MG63 (cell line): Measurements from ENCODE around the gene GRIK4. TPM values are rescaled to one million over a fixed set of nuclear protein-coding genes. Genes with fewer than 3 reads are reported as not detected.
"Not testable (repeated sequence)": the region's sequence is repeated elsewhere in the genome, so short reads cannot be mapped to it uniquely, and the experiment has no call there.

Source experiments
- DNase-seq: peaks from one replicate; pipeline ENCODE4 v3.0.0-alpha.2; 2020
- H3K27me3 ChIP-seq: fragments of 250-450 bp; sonication (Bioruptor Pico); 2 replicates; pipeline ENCODE4 v1.5.1; 2020; ENCODE audit warnings: mild to moderate bottlenecking, moderate library complexity
- H3K36me3 ChIP-seq: fragments of 250-450 bp; sonication (Bioruptor Pico); 2 replicates; pipeline ENCODE4 v1.5.1; 2020; ENCODE audit warnings: mild to moderate bottlenecking, moderate library complexity
- H3K4me3 ChIP-seq: fragments of 250-450 bp; sonication (Bioruptor Pico); 2 replicates; pipeline ENCODE4 v1.5.1; 2020; ENCODE audit warnings: mild to moderate bottlenecking, moderate library complexity
- H3K9me3 ChIP-seq: fragments of 250-450 bp; sonication (Bioruptor Pico); 2 replicates; pipeline ENCODE4 v1.5.1; 2020; ENCODE audit warnings: mild to moderate bottlenecking, moderate library complexity
- total RNA-seq: library from RNA; depleted of rRNA; stranded (reverse); fragments of >200 nt; shearing (Covaris generic); gene quantifications from 2 replicates; pipeline ENCODE4 v1.2.3, GENCODE V29; 2014; ENCODE audit warnings: low replicate concordance

Gene GRIK4
- total RNA-seq, 1 experiment from 2014 or later, result not detected

DNA sequence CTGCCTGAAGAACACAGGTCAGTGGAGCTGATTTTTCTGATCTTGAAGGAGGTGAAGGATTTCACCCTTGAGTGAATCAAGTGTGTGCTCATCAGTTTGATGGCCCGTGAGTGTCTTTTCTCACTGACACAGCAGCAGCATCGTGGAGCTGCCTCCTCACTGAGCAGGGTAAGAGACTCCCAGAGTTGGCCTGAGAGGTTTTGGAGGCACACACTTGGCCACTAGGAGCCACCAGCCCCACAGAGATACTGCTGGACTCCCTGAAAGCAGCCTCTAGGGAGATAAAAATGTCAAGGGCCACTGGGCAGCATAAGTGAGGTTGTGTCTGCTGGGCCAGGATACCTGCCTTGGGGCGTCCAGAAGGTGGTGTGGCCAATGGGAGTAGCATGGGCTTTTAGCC is 245.4 kb downstream of the GRIK4 start:
- Histone ChIP-seq H3K4me3 (no peak overlapping the region), H3K27me3 (no peaks in the 10 kb centered on the region), H3K9me3 (no peaks in the 10 kb centered on the region), H3K36me3 (no peaks in the 10 kb centered on the region)
- DNase-seq, result no peak

DNA sequence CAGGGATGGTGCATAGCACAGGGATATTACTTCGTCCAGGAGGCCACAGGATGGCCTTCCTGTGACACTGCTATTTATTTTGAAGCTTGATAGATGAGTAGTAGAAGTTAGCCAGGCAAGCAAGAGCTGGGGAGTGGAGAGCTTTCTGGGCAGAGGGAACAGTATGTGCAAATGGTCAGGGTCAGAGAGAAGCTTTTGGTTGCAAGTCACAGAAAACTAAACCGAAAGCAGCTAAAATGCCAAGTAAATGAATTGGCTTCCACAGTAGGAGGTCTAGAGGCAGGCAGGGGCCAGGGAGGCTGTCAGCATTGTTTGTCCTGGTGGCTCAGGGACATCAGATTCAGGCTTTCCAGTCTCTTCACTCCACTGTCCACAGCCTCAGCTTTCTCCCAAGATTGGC is 247.5 kb downstream of the GRIK4 start:
- H3K36me3 ChIP-seq, result no peaks in the 10 kb centered on the region
- H3K27me3 ChIP-seq, result no peaks in the 10 kb centered on the region
- no peak overlapping the region for H3K4me3 ChIP-seq
- DNase-seq, result no peak
- no peaks in the 10 kb centered on the region for H3K9me3 ChIP-seq

DNA sequence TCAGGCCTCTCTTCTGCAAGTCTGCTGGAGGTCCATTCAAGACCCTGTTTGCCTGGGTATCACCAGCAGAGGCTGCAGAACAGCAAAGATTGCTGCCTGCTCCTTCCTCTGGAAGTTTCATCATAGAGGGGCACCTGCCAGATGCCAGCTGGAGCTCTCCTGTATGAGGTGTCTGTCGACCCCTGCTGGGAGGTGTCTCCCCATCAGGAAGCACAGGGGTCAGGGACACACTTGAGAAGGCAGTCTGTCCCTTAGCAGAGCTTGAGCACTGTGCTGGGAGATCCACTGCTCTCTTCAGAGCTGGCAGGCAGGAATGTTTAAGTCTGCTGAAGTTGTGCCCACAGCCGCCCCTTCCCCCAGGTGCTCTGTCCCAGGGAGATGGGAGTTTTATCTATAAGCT is 254.2 kb downstream of the GRIK4 start:
- not testable (repeated sequence) for H3K36me3 ChIP-seq, H3K4me3 ChIP-seq, H3K9me3 ChIP-seq, H3K27me3 ChIP-seq, DNase-seq

DNA sequence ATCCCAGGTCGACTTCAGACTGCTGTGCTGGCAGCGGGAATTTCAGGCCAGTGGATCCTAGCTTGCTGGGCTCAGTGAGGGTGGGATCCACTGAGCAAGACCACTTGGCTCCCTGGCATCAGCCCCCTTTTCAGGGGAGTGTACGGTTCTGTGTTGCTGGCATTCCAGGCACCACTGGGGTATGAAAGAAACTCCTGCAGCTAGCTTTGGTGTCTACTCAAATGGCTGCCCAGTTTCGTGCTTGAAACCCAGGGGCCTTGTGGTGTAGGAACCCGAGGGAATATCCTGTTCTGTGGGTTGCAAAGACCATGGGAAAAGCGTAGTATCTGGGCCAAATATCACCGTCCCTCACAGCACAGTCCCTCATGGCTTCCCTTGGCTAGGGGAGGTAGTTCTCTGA is 254.8 kb downstream of the GRIK4 start:
- H3K9me3 ChIP-seq, result peaks cover 5% of the 10 kb centered on the region; the same call in 1 of the 2 replicates
- H3K4me3 ChIP-seq, result no peak overlapping the region
- H3K27me3 ChIP-seq, result no peaks in the 10 kb centered on the region
- no peak for DNase-seq
- H3K36me3 ChIP-seq, result no peaks in the 10 kb centered on the region

DNA sequence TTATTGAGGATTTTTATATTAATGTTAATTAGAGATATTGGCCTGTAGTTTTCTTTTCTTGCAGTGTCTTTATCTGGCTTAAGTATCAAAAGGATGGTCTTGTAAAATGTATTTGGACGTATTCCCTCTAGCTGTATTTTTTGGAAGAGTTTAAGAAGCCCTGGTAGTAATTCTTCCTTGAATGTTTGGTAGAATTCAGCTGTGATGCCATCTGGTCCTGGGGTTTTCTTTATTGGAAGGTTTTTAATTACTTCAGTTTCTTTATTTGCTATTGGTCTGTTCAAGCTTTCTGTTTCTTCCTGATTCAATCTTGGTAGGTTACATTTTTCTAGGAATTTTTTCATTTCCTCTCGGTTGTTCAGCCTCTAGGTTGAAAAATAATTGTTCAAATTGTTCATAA is 257.4 kb downstream of the GRIK4 start:
- Histone ChIP-seq H3K36me3 (no peaks in the 10 kb centered on the region), H3K4me3 (no peak overlapping the region), H3K9me3 (peaks cover 5% of the 10 kb centered on the region; the same call in 1 of the 2 replicates), H3K27me3 (no peaks in the 10 kb centered on the region)
- no peak for DNase-seq

DNA sequence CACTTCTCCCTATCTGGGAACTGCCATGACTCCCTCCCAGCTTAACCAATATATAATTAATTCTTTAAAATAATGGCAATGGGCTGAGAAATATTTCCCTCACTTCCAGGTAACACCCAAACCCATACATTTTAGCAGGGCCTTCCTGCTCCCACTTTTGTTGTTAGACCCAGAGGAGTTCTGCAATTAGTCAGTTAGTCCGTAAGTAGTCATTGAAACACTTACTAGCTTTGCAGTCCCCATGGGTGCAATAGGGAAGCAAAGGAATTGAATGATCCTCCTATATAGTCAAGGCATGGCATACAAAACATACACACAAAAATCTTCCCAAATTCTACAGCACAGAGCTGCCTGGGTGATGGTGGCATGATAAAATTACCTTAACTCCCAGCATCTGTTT is 258.4 kb downstream of the GRIK4 start:
- Histone ChIP-seq H3K36me3 (no peaks in the 10 kb centered on the region), H3K9me3 (peaks cover 5% of the 10 kb centered on the region; the same call in 1 of the 2 replicates), H3K27me3 (no peaks in the 10 kb centered on the region), H3K4me3 (no peak overlapping the region)
- DNase-seq, result no peak

DNA sequence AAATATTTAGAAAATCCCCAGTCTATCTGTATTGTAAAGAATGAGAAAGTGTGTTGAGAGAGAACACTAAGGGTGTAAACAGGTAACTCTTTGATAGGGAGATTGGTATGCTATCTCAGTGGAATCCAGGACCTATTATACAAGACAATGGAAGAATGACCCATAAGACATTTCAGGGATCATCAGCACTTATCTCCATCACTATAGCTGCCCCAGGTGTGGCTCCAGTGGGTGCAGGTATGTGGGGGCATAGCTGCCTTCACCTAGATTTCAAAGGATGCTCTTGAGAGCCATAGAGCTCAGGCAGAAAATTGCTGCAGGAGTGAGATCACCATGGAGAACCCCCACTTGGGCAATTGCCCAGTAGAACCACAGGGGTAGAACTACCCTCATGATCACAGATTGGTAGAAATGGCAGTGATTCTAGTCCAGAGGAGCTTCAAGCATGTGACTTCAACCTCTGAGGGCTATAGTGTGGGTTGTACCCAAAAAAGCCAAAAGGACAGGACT is 260.1 kb downstream of the GRIK4 start:
- Histone ChIP-seq H3K27me3 (no peaks in the 10 kb centered on the region), H3K9me3 (peaks cover 5% of the 10 kb centered on the region; the same call in 1 of the 2 replicates), H3K4me3 (no peak overlapping the region), H3K36me3 (no peaks in the 10 kb centered on the region)
- DNase-seq, result no peak

DNA sequence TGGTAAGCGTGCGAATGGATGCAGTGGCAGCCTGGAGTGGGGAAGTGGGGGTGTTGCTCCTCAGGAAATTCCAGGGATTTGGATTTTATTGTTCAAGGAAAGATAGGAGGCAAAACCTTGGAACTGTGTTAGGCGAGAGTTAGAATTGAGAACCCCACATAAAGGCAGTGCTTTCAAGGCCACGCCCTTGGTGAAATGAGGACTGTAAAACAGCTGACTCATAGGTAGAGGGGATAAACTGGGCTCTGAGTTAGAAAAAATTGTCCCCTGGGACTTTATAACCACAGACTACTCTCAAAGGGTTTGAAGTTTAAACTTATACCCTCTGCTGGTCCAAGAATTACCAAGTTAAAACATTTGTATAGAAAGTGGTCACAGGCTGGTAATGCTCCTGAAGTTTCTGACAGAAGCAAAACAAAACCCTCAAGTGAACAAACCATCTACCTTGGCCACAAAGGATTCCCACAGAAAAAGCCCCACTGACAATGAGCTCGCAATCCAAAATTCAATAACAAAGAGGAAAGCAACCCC is 262.0 kb downstream of the GRIK4 start:
- DNase-seq, result no peak

DNA sequence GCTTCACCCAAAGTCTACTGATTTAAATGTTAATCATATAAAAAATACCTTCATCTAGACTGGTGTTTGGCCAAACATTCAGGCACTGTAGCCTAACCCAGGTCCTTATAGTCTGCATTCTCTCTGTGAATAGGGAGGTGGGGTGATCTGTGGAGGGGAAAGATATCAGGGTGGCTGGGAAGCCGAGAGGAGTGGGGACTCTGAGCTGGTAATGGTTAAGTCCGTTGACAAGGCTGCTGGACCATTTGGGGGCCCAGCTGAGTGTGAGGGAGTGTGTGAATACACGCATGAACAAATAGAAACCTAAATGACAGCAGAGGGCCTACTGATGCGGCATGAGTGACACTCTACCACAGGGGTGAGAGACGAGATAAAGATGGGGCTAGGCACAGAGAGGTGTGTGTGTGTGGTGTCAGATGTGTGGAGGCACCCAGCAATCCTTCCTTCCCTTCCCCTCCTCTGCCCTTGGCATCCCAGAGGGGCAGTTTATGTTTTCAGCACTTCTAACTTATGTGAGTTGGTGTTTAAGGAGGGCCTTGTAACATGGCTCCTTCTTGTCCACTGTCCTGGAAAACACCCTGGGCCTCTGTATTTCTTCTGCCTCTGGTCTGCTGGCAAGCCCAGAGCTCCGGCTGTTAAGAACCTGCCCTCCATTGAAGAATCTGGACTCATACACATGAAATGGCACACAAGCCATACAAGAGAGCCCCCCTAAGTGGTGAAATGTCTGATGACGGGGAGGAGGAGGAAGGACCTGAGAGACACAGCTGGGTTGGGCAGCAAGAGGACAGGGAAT is 263.2 kb downstream of the GRIK4 start:
- Histone ChIP-seq H3K4me3 (no peak overlapping the region), H3K27me3 (no peaks in the 10 kb centered on the region), H3K36me3 (no peaks in the 10 kb centered on the region), H3K9me3 (no peaks in the 10 kb centered on the region)
- no peak for DNase-seq

More for the DNA sequence above, 262.0 kb downstream of the GRIK4 start:
- no peaks in the 10 kb centered on the region for H3K27me3 ChIP-seq
- no peak overlapping the region for H3K4me3 ChIP-seq
- H3K9me3 ChIP-seq, result no peaks in the 10 kb centered on the region
- H3K36me3 ChIP-seq, result no peaks in the 10 kb centered on the region

DNA sequence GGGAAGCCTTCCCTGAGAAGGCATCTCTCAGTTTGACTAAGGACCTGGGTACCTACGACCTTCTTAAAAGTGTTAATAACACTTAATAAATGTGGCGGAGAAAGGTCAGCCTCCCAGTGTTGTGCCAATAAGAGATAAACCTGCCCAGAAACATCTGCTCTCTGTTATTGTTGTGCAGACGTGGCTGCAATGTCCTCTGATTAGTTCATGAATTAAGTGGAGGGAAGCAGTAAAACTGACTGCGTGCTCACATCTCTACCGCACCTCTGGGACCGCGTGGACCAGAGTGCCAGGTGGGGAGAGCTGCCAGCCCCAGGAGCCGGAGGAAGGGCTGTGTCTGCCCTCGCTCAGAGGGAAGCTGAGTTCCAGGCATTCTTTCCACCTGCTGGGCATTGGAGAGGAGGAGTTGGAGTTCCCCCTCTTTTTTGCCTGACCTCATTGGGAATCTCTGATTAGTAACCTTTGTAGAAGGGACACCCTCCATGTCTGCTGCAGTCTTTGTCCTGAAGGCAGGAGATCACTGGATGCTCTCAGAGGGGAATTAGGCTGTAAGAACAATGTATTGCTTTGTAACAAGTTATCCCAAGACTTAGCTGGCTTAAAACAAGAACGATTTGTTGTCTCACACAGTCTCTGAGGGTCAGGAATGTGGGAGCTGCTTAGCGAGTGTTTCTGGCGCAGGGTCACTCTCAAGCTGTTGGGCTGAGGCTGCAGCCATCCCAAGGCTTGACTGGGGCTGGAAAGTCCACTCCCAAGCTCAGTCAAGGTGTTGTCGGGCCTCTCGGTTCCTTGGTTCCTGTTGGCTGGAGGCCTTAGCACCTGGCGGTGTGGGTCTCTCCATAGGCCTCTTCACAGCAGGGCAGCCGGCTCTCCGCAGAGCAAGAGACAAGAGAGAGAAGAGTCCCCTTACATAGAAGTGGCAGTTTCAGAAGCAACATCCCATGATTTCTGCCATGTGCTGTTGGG is 264.7 kb downstream of the GRIK4 start:
- H3K4me3 ChIP-seq, result no peak overlapping the region
- H3K36me3 ChIP-seq, result no peaks in the 10 kb centered on the region
- no peaks in the 10 kb centered on the region for H3K27me3 ChIP-seq
- DNase-seq, result no peak
- no peaks in the 10 kb centered on the region for H3K9me3 ChIP-seq

DNA sequence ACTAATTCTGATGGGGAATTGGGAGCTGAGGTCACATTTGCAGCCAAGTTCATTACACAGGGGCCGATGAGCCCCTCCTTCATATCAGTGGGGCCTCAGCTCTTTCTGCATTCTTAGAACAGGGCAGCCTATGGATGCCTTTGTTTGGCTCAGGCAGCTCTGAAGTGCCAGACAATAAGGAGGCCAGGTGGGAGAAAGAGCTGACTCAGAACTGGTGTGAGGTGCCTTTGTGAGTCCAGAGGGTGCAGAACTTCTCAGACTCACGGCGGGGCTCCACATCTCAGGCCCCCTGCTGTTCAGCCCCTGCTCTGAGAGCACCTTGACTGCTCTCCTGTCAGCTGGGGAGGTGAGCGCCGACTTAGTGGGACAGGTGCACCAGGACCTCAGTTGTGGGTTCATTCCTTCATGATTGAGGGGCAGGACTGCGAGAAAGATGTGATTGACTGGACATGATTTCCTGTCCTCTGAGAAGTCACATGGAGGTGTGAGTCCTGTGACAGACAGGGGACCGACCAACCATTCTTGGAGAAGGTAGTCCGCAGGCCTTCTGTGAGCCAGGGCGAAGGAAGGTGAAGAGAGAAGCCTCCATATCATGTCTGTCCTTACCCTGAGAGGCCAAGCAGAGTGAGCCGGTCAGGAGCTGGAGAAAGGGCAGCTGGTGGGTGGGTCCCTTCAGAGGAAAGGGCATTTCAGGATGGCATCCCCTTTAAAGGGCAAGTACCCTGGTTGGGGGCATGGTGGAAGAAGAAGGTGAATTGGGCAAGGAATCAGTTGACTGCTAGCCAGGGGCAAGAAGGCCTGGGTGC is 267.3 kb downstream of the GRIK4 start:
- H3K36me3 ChIP-seq, result no peaks in the 10 kb centered on the region
- no peaks in the 10 kb centered on the region; the same call in 1 of the 2 replicates for H3K27me3 ChIP-seq
- H3K9me3 ChIP-seq, result no peaks in the 10 kb centered on the region
- no peak overlapping the region for H3K4me3 ChIP-seq
- no peak for DNase-seq

DNA sequence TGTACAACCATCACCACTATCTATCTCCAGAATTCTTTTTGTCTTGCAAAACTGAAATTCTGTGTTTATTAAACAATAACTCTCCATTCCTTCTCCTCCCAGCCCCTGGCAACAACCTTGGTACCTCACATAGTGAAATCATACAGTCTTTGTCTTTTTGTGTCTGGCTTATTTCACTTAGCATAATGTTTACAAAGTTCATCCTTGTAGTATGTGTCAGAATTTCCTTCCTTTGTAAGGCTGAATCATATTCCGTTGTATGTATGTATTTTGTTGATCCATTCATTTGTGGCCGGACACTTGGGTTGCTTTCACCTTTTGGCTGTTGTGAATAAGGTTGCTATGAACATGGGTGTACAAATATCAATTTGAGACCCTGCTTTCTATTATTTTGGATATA is 268.7 kb downstream of the GRIK4 start:
- no peaks in the 10 kb centered on the region for H3K36me3 ChIP-seq
- no peaks in the 10 kb centered on the region for H3K9me3 ChIP-seq
- DNase-seq, result peak; percentile 33
- H3K27me3 ChIP-seq, result no peaks in the 10 kb centered on the region; the same call in 1 of the 2 replicates
- no peak overlapping the region for H3K4me3 ChIP-seq

DNA sequence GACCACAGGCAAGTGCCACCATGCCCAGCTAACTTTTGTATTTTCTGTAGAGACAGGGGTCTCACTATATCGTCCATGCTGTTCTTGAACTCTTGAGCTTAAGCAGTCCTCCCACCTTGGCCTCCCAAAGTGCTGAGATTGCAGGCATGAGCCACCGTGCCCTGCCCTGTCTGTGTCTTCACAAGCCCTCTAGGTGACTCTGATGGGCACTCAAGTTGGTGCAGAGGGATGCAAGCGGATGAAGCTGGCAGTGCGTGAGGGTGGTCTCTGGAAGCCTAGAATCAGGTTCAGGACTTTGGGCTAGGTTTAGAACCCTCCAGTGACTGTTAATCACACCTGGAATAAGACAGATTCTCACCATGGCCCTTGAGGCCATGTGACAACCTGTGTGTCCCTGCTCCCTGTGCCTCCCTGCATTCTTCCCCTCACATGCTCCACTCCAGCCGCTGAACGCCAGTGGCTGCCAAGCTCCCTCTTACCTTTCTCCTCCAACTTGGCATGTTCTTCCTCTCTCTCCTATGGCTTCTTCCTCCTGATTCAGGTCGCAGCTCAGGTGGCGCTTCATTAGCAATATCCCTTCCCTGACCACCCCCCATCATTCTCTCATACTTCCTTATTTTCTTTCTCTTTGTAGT is 270.1 kb downstream of the GRIK4 start:
- no peaks in the 10 kb centered on the region for H3K9me3 ChIP-seq
- H3K36me3 ChIP-seq, result no peaks in the 10 kb centered on the region
- no peak for DNase-seq
- no peaks in the 10 kb centered on the region; the same call in 1 of the 2 replicates for H3K27me3 ChIP-seq
- H3K4me3 ChIP-seq, result no peak overlapping the region

DNA sequence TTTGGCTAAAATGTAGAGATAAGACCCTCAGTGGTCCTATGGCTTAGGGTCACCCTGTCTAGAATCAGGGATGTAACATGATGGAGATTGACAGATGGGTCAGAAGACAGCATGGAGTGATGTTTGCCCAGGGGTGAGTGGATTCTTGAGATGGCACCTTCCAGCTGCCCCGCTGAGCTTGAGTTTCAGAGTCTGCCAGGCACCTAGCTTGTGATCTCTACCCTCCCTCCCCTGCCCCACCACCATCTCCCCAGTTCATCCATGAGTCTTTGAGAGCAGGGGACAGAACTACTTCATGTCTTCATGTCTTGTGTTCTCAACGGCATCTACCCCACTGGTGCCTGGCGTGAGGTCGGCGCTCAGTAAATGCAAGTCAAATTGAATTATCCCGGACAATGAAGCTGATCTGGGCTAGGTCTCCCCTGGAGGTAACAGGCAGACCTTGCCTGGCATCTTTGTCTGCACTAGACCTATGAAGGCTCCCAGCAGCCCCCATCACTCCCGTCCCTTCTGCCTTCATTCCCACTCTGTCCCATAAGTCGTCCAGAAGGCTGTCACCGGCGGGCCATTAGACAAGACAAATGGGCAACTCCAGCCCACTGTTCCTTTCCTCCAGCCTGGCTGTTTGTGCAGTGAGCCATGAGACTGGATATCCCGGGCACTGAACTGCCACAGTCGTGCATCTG is 273.2 kb downstream of the GRIK4 start:
- no peak for DNase-seq
- no peak overlapping the region for H3K4me3 ChIP-seq
- no peaks in the 10 kb centered on the region; the same call in 1 of the 2 replicates for H3K27me3 ChIP-seq
- H3K9me3 ChIP-seq, result no peaks in the 10 kb centered on the region
- no peaks in the 10 kb centered on the region for H3K36me3 ChIP-seq

DNA sequence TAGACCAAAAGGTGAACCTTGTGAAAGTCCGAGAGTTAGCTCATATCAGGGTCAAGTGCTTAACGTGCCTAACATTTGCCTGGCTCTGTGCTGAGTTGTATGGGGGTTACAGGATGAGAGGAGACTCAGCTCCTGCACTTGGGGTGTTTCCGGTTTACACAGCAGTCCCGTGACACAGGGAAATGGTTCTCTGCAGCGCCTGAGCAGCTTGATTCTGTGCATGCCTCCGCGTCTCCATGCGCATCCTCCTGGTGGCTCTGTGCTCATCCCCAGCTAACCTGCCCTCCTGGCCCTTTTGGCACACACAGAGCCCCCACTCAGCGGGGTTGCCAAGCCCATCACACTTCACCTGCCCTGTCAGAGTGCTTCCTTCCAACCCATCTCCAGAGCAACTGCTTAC is 274.0 kb downstream of the GRIK4 start:
- DNase-seq, result no peak
- H3K36me3 ChIP-seq, result no peaks in the 10 kb centered on the region
- no peaks in the 10 kb centered on the region for H3K9me3 ChIP-seq
- H3K4me3 ChIP-seq, result no peak overlapping the region
- no peaks in the 10 kb centered on the region; the same call in 1 of the 2 replicates for H3K27me3 ChIP-seq
